Measurements from ENCODE around the gene ORAI2.

Gene ORAI2

DNA sequence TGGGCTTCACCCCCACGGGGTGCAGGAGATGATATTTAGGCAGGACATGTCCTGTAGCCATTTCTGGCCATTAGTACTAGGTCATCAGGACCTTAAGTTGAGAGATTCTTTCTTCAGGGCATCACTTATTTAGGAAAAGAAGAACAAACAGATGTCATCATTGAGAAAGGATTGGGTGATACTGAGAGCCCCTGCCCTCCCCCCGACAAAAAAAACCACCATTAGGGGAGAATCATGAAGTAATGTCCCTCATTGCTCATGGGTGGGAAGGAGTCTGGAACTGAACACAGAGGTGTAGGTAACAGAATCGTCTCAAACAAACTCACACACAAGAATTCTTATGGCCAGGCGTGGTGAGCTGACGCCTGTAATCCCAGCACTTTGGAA, 6.4 kb upstream of the ORAI2 start:
- DNase-seq (ENCODE audit: low read depth in 1 of 2, low spot score in 1 of 2), result peak in 1 of 2 experiments; percentile 64
- TF ChIP-seq, protein P1, sequence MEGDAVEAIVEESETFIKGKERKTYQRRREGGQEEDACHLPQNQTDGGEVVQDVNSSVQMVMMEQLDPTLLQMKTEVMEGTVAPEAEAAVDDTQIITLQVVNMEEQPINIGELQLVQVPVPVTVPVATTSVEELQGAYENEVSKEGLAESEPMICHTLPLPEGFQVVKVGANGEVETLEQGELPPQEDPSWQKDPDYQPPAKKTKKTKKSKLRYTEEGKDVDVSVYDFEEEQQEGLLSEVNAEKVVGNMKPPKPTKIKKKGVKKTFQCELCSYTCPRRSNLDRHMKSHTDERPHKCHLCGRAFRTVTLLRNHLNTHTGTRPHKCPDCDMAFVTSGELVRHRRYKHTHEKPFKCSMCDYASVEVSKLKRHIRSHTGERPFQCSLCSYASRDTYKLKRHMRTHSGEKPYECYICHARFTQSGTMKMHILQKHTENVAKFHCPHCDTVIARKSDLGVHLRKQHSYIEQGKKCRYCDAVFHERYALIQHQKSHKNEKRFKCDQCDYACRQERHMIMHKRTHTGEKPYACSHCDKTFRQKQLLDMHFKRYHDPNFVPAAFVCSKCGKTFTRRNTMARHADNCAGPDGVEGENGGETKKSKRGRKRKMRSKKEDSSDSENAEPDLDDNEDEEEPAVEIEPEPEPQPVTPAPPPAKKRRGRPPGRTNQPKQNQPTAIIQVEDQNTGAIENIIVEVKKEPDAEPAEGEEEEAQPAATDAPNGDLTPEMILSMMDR (IDR thresholded peaks at IDR 0.05; ENCODE audit: insufficient read depth, low read length), result no peak
- no peak for TF ChIP-seq REST (IDR thresholded peaks at IDR 0.05; ENCODE audit: insufficient replicate concordance, low read depth)
- no peak for TF ChIP-seq GABPA (IDR thresholded peaks at IDR 0.05; ENCODE audit: low read depth)
- no peak for TF ChIP-seq POLR2AphosphoS5 (IDR thresholded peaks at IDR 0.05; ENCODE audit: low read depth)
- no peak for TF ChIP-seq SPI1 (IDR thresholded peaks at IDR 0.05; ENCODE audit: borderline replicate concordance, low read depth)
- no peak overlapping the region for H3K4me3 ChIP-seq (replicated peaks; ENCODE audit: insufficient read depth, low read length)
- peak overlapping the region; percentile 95 for H3K27ac ChIP-seq (replicated peaks)
- no peaks in the 10 kb centered on the region for H3K27me3 ChIP-seq (ENCODE audit: insufficient read depth, poor library complexity, severe bottlenecking)

GRCh38 chr7:102429141-102429899, 4.1 kb upstream of the ORAI2 start:
- Histone ChIP-seq H3K27ac (replicated peaks) (peak overlapping the region; percentile 95), H3K27me3 (ENCODE audit: insufficient read depth, poor library complexity, severe bottlenecking) (no peaks in the 10 kb centered on the region), H3K4me3 (replicated peaks; ENCODE audit: insufficient read depth, low read length) (no peak overlapping the region)
- no peak for DNase-seq (ENCODE audit: low read depth in 1 of 2, low spot score in 1 of 2)
- TF ChIP-seq GABPA (IDR thresholded peaks at IDR 0.05; ENCODE audit: low read depth) (no peak), POLR2AphosphoS5 (IDR thresholded peaks at IDR 0.05; ENCODE audit: low read depth) (no peak), REST (IDR thresholded peaks at IDR 0.05; ENCODE audit: insufficient replicate concordance, low read depth) (no peak), SPI1 (IDR thresholded peaks at IDR 0.05; ENCODE audit: borderline replicate concordance, low read depth) (no peak)
- TF ChIP-seq, protein P1 (IDR thresholded peaks at IDR 0.05; ENCODE audit: insufficient read depth, low read length), result no peak

GRCh38 chr7:102431617-102432298, 1.6 kb upstream of the ORAI2 start:
- no peak overlapping the region for H3K4me3 ChIP-seq (replicated peaks; ENCODE audit: insufficient read depth, low read length)
- TF ChIP-seq GABPA (IDR thresholded peaks at IDR 0.05; ENCODE audit: low read depth) (no peak), POLR2AphosphoS5 (IDR thresholded peaks at IDR 0.05; ENCODE audit: low read depth) (peak; percentile 61; the same call in 1 of the 2 replicates), SPI1 (IDR thresholded peaks at IDR 0.05; ENCODE audit: borderline replicate concordance, low read depth) (peak; percentile 92), REST (IDR thresholded peaks at IDR 0.05; ENCODE audit: insufficient replicate concordance, low read depth) (no peak)
- peak in 1 of 2 experiments; percentile 81 for DNase-seq (ENCODE audit: low read depth in 1 of 2, low spot score in 1 of 2)

More at GRCh38 chr7:102431617-102432298, 1.6 kb upstream of the ORAI2 start:
- Histone ChIP-seq H3K27ac (replicated peaks) (peak overlapping the region; percentile 95), H3K27me3 (ENCODE audit: insufficient read depth, poor library complexity, severe bottlenecking) (no peaks in the 10 kb centered on the region)
